Right atrium auricular region (tissue), 2 donors: Measurements from ENCODE around the gene BHLHA15. TPM values are rescaled to one million over a fixed set of nuclear protein-coding genes. Genes with fewer than 3 reads are reported as not detected.
"Not testable (repeated sequence)": the region's sequence is repeated elsewhere in the genome, so short reads cannot be mapped to it uniquely, and the experiment has no call there.

Experiments used
- DNase-seq: peaks from one replicate; pipeline ENCODE4 v3.0.0-alpha.2; 2019; ENCODE audit warnings: low spot score
- H3K27ac ChIP-seq, 2 donors: fragments of 200-600 bp; sonication (generic); 1 replicate in 1 of 2; 2 replicates in 1 of 2; pipeline ENCODE4 v1.5.1; 2016 to 2019
- H3K27me3 ChIP-seq, 2 donors: fragments of 200-600 bp; sonication (generic); one replicate each; pipeline versions ENCODE4 v1.5.1 to v1.6.0; 2017 to 2019
- H3K36me3 ChIP-seq: fragments of 200-600 bp; sonication (generic); one replicate; pipeline ENCODE4 v1.5.1; 2016
- H3K4me1 ChIP-seq, 2 donors: fragments of 200-600 bp; sonication (generic); one replicate each; pipeline versions ENCODE4 v1.5.1 to v1.6.0; 2017 to 2019
- H3K4me3 ChIP-seq, 2 donors: fragments of 200-600 bp; sonication (generic); 1 replicate in 1 of 2; 2 replicates in 1 of 2; pipeline ENCODE4 v1.5.1; 2017 to 2019; ENCODE audit warnings: mild to moderate bottlenecking in 1 of 2, moderate library complexity in 1 of 2
- H3K9me3 ChIP-seq, 2 donors: fragments of 200-600 bp; sonication (generic); one replicate each; pipeline ENCODE4 v1.5.1; 2019
- CTCF ChIP-seq, 2 donors: fragments of 200-600 bp; sonication (generic); IDR thresholded peaks; one replicate each; pipeline ENCODE4 v1.5.1; 2019; ENCODE audit warnings: antibody characterized with exemption in 2 of 2
- total RNA-seq, 2 donors: library from RNA; depleted of rRNA; stranded (reverse); fragments of >200 nt; gene quantifications; one replicate each; pipeline ENCODE4 v1.1.0, GENCODE V29; 2016

Gene BHLHA15
- total RNA-seq, 2 donors from 2014 or later, result 0.83 TPM; not detected in 1

- DNase-seq, result no peak
- H3K27me3 ChIP-seq, result no peaks in the 10 kb centered on the region
- H3K9me3 ChIP-seq, result no peaks in the 10 kb centered on the region
- TF ChIP-seq CTCF (IDR thresholded peaks at IDR 0.05), result no peak
- no peak overlapping the region for H3K4me3 ChIP-seq
- peaks cover 14% of the 10 kb centered on the region for H3K36me3 ChIP-seq
- no peaks in the 10 kb centered on the region for H3K4me1 ChIP-seq
- no peak overlapping the region for H3K27ac ChIP-seq
These were observed 6.7 kb downstream of the BHLHA15 start for GRCh38 chr7:98217623-98218582.

DNA sequence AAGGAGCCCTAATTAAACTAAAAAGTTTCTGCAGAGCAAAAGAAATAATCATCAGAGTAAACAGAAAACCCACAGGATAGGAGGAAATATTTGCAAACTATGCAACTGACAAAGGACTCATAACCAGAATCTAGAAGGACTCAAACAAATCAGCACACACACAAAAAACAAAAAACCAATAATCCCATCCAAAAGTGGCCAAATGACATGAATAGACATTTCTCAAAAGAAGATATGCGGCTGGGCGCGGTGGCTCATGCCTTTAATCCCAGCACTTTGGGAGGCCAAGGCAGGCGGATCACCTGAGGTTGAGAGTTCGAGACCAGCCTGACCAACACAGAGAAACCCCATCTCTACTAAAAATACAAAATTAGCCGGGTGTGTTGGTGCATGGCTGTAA is 8.1 kb downstream of the BHLHA15 start:
- not testable (repeated sequence) for H3K4me3 ChIP-seq, H3K9me3 ChIP-seq, H3K27me3 ChIP-seq, H3K27ac ChIP-seq, DNase-seq, H3K4me1 ChIP-seq
- H3K36me3 ChIP-seq, result peaks cover 14% of the 10 kb centered on the region

DNA sequence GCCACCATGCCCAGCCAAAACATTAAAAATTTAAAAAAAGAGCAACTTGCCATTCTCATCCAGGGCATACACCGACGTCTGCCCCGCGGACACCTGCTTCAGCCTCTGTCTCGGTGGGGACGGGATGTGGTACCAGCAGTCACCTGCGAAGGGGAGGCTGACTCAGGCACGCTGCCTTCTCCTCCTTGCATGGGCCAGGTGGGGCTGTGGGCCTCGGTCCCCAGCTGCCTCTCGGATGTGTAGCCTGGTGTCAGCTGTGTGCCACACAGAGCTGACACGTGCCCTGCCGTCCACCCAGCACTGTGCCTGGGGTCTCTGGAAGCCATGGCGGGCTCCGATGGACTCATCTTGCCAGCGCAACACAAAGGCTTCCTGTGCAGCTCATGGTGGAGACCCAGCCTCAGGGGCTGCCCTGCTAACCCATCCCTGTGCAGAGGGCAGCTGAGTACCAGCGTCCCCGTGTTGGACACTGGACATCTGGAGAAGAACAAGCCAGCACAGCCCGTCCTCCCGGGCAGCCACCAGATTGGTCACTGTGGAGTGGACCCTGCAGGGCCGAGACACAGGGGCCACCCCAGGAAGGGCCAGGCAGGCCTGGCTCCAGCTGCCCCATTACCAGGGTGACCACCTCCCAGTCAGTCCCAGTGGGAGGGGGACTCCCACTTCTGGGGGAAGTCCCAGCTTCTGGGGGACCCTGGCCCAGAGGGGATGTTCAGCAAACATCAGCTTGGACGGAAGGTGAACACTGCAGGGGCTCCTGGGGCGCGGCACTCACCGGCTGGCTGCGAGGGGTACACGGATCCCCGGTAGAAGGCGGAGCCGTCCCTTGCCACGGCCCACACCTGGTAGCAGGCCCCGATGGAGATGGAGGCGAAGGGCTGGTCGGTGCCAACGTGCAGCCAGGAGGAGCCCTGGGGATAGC is 10.6 kb downstream of the BHLHA15 start:
- no peak for DNase-seq
- Histone ChIP-seq H3K4me3 (no peak overlapping the region), H3K4me1 (no peaks in the 10 kb centered on the region), H3K36me3 (peaks cover 14% of the 10 kb centered on the region), H3K27me3 (no peaks in the 10 kb centered on the region), H3K9me3 (no peaks in the 10 kb centered on the region), H3K27ac (no peak overlapping the region)
- no peak for TF ChIP-seq CTCF (IDR thresholded peaks at IDR 0.05)

DNA sequence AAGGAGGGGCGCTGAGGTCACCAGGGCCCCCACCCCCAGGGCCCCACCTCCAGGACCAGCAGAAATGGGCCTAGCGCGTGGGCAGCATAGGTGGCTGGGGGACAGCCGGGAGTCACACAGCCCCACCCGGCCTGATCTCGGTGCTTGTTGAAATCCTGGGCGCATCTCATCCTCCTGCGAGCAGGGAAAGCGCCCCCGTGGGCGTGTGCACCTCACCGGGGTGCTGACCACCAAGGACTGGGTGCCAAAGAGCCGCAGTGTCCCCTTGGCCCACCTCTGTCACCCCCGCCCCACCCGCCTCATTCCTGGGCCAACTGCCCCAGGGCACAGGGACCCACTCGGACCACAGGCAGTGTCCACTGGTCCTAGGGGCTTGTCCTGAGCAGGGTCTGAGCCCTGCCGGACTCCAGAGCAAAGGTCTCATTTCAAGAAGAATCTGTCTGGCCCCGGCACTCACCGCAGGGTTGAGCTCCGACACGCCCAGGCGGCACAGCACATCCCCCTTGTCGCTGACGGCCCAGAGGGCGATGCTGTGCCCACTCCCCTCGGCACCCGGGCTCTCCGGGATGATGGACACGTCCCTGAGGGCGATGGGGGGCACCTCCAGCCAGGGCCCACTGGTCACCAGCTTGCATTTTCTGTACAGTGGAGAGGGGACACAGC is 11.4 kb downstream of the BHLHA15 start:
- Histone ChIP-seq H3K27ac (no peak overlapping the region), H3K4me1 (no peaks in the 10 kb centered on the region), H3K9me3 (no peaks in the 10 kb centered on the region), H3K4me3 (no peak overlapping the region), H3K27me3 (no peaks in the 10 kb centered on the region), H3K36me3 (peaks cover 14% of the 10 kb centered on the region)
- no peak for DNase-seq
- no peak for TF ChIP-seq CTCF (IDR thresholded peaks at IDR 0.05)

DNA sequence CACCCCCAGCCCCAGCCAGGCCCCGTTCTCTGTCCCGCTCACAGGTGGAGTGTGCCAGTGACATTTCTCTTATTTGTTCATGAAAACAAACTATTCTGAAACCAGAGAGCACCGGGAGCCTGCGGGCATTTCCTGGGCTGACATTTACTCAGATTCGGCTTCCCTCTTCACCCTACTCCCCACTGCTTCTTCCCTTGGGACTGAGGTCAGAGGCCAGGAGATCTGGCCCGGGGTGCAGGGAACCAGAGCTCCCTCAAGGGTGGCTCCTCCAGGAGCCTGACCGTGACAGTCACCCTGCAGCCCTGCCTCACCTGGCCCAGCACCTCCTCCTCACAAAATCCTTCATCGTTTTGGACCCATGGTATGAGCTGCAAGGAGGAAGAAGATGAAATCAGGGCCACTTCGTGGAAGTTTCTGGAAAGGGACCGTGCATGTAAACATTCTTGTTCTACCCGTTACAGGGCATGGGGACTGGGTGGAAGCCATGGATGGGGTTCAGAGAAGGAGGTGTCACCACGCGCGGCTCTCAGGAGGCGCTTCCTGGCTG is 12.2 kb downstream of the BHLHA15 start:
- peaks cover 14% of the 10 kb centered on the region for H3K36me3 ChIP-seq
- no peaks in the 10 kb centered on the region for H3K4me1 ChIP-seq
- TF ChIP-seq CTCF (IDR thresholded peaks at IDR 0.05), result no peak
- no peak overlapping the region for H3K4me3 ChIP-seq
- no peak overlapping the region for H3K27ac ChIP-seq
- no peak for DNase-seq
- H3K27me3 ChIP-seq, result no peaks in the 10 kb centered on the region
- H3K9me3 ChIP-seq, result no peaks in the 10 kb centered on the region
